HG02970 (cell line): ENCODE data around the gene DOK5.
"Not testable (repeated sequence)": the region's sequence is repeated elsewhere in the genome, so short reads cannot be mapped to it uniquely, and the experiment has no call there.

Experiments
- ATAC-seq: cut with Tn5 transposase; IDR thresholded peaks from one replicate; pipeline ENCODE4 v1.9.1; 2021; ENCODE audit warnings: mild to moderate bottlenecking, moderate library complexity, moderate number of reproducible peaks; ENCODE audit not compliant: unreplicated experiment, low FRiP score

Gene DOK5

DNA sequence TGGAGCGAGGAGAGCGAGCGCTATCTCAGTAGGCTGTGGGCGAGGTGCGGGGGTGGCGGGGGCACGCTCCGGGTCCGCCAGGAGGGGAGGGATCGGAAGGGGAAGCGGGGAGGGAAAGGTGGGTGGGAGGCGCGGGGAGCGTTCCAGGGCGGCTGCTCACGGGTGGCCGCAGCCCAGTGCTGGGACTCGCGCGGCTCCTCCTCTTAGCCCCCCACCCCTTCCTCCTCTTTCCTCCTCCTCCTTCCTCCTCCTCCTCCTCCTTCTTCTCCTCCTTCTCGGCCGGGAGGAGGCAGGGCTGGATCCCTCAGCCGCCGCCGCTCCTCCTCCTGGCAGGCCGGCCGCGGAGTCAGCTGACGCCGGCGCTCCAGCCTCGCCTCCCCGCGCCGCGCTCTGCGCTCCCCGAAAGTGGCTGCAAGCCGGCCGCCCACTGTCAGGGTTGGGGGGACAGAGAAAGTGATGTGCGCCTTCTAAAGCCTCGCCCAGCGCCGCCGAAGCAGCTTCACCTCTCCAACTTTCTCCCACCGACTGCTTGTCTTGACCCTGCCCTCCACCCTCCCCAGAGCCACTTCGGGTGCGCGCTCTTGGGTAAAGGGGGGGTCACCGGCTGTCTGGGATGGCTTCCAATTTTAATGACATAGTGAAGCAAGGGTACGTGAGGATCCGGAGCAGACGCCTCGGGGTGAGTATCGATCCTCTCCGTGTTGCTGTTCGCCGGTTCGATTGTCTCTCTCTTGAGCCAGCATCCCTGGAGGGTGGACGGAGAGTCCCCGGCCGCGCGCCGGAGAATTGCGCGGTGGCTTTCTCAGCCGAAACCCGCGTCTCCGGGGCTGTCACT lies at the start of gene DOK5:
TSS of gene DOK5 (plus strand) at position 260 of the 835 bp plus-strand sequence. CDS start at position 614, 354 bp downstream.
- no peak for ATAC-seq

DNA sequence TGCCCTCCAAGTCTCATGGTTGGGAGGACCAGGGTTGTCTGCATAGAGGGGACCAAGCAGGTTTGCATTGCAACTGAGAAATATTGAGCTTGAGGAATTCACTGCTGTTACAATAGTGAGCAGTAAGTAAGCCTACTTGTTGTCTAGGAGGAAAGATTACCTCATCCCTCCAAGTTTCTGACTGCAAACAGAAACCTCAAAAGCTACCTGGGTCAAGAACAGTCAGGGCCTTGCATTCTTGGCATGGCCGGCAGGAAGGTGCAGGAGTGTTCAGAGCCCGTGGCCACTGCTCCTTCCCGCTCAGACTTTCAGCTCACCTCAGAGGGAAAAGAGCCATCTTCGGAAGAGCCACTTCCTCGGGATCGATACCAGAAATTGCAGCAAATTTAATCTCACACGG lies 46.0 kb upstream of the DOK5 start:
- ATAC-seq = no peak

DNA sequence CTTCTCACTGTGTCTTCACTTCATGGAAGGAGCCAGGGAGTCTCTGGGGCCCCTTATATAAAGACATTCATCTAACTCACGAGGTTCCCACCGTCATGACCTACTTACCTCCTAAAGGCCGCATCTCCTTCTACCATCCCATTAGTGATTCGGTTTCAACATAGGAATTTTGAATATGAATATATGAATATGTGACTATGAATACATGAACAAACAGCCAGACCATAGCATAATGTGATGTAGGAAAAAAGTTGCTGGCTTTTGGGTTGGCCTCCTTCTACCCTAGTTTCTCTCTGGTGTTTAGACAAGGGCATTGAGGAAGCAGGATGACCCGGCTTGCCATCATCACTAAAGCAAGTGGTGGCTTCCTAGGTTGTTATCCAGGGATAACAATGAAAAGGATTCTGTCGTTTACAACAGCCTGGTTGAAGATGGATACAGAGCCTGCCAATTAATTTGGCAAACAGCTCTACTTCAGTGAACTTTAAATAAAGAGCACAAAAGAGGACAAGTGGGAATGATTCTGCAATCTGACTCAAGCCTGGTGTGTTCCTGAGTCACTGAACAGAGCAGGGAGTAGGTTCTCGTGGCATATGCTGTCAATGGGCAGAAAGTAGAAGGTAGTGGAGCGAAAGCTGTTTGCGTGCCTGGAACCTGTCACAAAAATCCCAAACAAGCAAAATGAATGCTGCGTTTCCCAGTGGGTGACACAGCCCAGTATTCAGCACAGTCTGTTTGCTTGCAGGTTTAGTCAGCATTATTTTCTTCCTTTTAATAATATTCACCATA lies 44.0 kb upstream of the DOK5 start:
- no peak for ATAC-seq

DNA sequence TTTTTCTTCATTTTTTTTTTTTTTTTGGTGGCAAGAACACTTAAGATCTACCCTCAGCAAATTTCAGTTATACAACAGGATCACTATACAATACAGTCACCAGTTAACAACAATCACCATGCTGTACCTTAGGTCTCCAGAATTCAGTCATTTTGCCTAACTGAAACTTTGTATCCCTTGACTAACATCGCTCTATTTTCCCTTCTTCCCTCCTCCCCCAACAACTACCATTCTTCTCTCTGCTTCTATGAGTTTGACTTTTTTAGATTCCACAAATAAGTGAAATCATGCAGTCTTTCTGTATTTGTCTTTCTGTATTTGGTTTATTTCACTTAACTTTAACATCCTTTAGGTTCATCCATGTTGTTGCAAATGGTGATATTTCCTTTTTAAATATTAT lies 42.4 kb upstream of the DOK5 start:
- ATAC-seq = no peak

DNA sequence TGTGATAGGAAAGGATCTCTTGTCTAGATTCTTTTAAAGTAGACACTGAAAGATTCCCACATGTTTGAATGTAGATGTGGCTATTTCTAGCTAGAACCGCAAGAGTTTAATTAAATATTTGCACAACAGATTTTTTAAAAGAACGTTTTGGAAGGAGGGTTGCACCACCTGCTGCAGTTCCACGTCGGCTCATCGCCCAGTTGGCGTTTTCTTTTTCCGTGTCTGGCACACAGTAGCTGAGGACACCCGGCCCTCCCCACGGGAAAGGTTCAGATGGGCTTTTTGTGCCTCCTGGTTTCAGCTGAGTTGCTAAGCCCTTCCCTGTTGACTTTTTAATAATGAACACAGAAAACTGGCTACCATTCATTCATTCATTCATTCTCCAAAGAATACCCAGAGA lies 41.8 kb upstream of the DOK5 start:
- ATAC-seq = no peak

DNA sequence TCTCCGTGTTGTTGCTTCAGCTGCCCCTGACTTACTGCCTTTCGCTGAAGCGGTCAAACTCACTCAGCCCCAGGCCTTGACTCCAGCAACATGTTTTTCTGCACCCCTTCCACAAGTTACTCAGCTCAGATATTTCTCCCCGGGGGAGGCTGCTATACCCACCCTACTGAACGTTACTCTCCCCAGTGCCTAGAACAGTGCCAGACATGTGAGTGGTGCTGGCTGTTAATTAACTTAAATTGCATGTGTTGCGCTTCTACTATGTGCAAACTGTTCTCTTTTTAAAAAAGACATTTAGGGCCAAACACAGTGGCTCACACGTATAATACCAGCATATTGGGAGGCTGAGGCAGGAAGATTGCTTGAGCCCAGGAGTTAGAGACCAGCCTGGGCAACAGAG lies 41.2 kb upstream of the DOK5 start:
- ATAC-seq = no peak

DNA sequence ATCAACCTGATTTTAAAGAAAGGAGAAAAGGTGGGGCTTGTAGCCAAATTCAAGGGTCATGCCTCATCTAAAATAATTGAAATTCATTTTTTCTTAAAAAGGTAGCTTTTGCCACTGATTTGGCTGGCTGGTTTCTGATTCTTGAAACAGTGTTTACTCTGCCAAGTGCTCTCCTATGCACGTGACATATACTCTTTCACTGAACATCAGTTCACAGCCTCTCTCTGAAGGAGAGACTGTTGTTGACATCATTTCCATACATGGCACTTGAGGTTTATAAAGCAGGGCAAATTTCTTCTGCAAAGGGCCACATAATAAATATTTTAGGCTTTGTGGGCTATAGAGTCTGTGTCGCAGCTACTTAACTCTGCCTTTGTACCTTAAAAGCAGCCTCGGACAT lies 40.4 kb upstream of the DOK5 start:
- ATAC-seq = no peak

DNA sequence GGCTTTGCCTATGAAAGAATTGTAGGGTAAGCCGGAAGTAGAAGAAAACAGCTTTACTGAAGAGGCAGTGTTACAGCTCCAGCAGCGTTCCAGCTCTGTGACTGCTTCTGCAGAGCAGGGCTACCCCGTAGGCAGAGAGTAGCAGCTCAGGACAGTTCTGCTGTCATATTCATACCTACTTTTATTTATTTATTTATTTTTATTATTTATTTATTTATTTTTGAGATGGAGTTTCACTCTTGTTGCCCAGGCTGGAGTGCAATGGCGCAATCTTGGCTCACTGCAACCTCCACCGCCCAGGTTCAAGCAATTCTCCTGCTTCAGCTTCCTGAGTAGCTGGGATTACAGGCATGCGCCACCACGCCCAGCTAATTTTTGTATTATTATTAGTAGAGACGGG lies 39.0 kb upstream of the DOK5 start:
- ATAC-seq = not testable (repeated sequence)

DNA sequence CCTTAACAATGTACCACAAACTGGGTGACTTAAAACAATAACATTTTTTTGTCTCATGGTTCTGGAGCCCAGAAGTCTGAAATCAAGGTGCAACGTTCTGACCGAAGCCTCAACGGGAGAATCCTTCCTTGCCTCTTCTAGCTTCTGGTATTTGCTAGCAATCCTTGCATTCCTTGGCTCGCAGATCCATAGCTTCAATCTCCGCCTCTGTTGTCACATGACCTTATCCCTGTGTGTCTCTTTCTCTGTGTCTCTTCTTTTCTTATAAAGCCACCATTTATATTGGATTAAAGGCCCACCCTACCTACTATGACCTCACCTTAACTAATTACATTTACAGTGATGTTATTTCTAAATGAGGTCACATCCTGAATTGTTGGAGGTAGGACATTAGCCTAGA lies 37.2 kb upstream of the DOK5 start:
- no peak for ATAC-seq

DNA sequence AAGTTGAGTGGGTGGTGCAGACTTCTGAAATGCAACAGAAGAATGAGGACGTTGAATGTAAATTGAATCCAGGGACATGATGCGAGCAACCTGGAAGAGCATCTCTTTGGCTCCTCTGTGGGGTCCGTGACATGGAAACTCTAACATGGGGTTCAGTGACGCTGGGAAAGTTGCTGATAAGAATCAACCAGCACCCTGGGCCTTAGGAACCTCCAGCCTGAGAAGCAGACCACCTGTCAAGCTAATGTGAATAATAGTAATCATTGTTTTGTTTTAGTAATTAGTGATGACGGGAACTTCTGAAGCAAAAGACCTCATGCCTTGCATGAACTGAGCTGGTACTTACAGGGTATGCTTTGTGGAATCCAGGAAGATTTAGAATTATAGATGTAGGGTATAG lies 25.2 kb upstream of the DOK5 start:
- no peak for ATAC-seq

DNA sequence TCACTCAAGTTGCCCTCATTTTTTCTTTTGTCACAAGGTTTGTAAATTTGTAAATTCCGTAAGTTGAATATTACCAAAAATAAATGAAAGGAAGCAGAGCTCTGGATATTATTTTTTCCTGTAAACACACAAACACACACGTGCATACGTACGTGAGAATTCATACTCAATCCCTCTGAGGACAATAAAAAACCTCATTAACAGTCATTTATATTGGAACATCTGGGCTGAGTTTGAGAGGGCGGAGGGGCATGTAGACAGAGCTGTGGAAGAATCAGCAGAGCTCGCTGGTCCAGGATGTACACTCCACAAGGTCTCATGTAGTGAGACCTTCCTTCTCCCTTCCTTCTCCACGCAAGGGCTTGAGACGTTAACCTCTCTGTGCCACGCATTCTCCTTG lies 24.2 kb upstream of the DOK5 start:
- no peak for ATAC-seq

DNA sequence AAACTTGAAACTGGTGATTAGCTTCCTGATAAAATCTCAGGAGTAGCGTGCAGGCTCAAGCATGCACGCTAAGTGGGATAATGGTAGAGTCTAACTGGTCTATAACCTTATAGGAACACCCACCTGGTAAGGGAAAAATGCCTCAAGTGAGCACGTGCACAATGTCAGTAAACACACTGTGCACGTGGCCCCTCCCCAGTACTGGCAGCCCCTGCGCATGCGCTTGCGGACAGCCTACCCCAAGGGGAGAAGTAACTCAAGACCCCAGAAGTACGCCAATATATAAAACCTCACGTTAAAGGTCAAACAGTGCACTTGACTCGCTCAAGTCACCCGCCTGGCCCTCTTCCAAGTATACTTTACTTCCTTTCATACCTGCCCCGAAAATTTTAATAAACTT lies 23.1 kb upstream of the DOK5 start:
- no peak for ATAC-seq

DNA sequence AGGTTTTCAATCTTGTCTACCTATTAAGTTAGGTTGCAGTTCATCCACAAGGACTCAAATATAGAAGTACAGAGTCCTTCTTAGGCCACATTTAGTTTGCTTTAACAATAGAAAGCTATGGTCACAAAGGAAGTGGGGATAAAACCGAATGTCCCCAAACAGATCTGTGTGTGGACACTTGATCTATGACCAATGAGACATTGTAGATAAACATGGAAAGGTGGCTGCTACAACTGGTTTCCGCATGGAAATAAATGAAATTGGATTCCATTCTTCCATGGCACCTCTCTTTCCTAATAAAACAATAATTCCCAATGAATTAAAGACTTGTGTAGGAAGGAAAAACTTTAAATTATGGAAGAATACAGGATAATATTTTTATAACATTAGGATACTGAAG lies 20.4 kb upstream of the DOK5 start:
- ATAC-seq = no peak

DNA sequence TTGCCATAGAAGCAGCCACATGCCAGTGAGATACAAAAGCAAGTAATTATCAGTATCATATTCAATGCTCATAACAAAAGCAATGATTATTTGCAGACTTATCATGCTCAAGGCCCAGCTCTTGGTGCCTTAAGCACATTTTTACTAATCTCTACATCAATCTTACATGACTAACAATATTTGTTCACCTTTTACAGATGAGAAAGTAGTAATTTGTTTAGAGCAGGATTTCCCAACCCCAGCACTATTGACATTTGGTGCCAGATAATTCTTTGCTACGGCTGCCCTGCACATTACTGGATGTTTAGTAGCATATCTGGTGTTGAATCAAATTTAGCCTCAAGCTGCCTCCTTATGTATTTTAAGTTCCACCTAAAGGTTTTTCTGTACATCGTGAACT lies 19.0 kb upstream of the DOK5 start:
- no peak for ATAC-seq

DNA sequence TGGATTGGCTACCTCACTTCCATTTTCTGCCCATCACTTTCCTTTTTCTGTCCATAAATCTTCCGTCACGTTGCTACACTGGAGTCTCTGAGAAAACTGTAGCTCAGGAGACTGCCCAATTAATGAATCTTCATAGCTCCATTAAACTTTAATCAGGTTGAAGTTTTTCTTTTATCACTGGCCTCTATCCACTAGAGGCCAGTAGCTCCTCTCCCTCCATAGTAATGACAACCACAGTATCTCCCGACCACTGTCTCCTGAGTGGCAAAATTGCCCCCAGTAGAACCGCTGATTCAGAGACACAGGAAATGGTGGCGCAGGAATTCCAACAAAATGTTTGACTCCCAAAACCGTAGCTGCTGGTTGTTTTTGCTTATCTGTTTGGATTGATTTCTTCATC lies 18.4 kb upstream of the DOK5 start:
- ATAC-seq = no peak

DNA sequence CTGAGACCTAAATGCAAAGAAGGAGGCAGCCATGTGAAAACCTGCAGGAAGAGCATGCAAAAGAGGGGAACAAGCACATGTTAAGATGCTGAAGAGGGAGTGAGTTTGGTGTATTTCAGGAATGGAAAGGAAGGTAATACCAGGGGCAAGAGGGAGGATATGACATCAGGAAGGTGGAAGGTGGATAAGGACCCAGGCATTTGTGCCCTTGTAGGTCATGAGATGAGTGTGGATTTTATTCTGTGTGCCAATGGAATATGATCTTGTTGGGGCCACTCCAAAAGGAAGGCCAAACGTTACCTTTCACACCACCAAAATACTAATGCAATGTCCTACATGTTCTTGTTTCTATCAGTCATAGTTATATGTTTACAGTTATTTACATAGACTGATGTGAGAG lies 17.2 kb upstream of the DOK5 start:
- ATAC-seq = no peak

DNA sequence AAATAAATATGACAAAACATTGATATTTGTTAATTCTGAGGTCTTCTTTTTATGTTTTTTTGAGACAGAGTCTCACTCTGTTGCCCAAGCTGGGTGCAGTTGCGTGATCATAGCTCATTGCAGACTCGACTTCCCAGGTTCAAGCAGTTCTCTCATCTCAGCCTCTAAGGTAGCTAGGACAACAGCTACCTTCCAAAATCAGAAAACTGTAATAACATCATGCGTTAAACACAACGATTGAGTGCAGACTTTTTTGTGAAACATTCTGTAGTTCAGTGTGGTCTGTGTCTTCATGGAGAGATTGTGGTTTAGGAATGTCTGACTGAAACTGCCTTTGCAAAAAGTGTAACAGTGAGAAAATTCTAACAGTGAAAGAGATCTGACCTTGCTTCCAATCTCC lies 16.1 kb upstream of the DOK5 start:
- ATAC-seq = no peak

DNA sequence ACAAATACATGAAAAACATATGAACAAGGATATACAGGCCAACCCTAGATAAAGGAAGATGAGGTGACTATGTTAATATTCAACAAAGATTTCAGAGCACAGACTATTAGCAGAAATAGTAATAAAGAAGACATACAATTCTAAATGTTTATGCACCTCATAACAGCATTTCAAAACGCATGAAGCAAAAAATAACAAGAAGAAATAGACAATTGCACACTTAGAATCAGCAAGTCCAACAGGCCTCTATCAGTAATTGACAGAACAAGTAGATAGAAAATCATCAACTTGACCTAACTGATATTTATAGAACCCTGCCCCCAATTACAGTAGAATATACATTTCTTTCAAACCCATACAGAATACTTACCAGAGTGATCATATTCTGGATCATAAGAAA lies 11.4 kb upstream of the DOK5 start:
- no peak for ATAC-seq

DNA sequence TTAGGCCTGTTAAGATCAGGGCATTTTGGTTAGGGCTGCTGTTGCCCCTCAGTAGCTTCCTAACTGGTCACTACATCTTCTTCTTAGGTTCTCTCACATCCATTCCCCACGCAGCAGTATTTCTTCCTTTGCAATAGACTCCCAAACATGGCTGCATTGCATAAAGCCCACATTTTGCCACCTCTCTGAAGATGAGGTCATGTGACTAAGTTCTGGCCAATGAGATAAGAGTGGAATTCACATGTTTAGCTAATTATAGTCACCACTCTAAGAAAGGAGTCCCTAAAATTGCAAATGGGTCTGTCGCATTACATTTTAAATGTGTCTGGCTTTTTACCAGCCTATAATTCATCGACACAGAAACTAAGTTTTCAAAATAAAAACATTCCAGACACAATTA lies 9.3 kb upstream of the DOK5 start:
- ATAC-seq = no peak

DNA sequence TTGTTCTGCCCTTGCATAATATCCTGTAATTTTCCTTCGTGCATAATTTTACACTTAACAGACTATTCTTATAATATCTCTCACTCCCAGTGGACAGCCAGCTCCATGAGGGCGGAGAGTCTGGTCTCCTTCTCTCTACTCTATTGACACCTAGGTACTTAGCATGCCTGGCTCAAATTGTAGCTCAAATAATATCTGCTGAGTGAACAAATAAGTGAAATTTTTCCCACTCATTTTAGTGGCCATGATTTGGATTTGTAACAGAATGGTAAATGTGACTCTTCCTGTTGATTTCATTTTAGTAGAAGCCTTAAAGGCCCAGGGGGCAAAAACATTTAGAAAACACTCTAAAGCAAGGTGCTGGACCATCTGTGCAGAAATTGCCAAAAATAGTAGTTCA lies 7.8 kb upstream of the DOK5 start:
- ATAC-seq = no peak

DNA sequence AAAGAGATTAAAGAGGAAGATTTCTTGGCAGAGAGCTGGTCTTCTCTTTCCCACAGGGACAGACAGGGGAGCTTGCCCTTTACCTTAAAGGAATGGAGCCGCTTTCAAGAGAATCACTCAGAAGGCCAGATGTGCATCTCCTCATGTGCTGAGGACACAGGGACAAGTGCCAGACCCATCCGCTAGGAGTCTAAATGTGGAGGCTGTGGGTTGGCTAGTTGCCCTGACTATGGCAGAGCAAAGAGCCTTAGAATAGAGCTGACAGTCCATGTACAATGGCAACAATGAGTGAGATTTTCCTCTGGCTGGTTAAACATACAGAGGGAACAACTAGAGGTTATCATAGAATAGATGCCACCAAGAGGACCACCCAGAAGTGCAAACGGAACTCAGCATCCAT lies 7.3 kb upstream of the DOK5 start:
- no peak for ATAC-seq

DNA sequence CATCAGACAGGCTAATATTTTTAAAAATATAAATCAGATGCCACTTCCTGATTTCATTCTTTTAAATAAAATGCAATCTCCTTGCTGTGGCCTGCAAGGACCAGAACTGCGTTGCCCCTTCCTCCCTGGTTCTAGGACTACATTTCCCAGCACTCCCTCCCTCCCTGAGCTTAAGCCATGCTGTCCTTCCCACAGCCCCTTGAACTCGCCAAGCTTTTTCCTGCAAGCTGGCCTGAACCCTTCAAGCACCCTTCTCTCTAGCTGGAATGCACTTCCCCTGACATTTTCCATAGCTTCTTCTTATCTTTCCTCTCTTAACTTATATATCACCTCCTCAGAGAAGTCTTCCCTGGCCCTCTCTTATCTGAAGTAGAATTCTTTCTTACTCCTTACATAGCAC lies 6.1 kb upstream of the DOK5 start:
- ATAC-seq = no peak
